ENCODE data around the gene PCDH17. TPM values are rescaled to one million over a fixed set of nuclear protein-coding genes. Genes with fewer than 3 reads are reported as not detected.

PCDH17 gene
- total and polyA plus RNA-seq, 2 donors (not counting 1 experiment from before 2014, with no cell fraction given), result 0.07 to 0.17 TPM

DNA sequence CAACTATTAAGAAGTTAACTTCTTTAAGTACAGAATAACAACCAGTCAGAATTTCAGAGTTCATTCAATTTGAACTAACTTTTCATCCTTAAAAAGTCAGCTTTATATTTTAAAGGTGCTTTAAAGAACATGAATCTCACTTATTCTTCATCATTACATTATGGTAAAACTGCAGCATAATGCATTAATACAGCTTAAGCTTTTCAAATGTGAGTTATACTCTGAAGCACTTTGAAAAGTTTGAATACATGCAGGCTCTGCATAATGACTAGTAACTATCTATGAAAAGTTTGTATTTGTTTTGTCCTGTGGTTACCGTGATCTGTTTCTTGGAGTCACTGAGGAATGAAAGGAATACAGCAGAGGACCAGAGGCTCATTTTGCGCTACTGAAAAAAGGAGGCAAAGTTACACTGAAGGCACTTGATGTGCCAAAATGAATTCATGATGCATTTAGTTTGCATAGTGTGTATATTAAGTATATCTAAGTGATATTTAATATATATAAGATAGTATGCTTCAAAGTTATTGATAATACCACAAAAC is 4.1 kb downstream of the PCDH17 start:
- Histone ChIP-seq H3K4me3 (replicated peaks in 1 of 4; ENCODE audit: control extremely low read depth in 1 of 4, insufficient read depth in 1 of 4, low read depth in 3 of 4, low read length in 4 of 4) (no peak overlapping the region), H3K4me2 (ENCODE audit: extremely low read depth, insufficient read depth, low read length) (no peak overlapping the region)
- TF ChIP-seq EZH2 (IDR thresholded peaks at IDR 0.05; ENCODE audit: low read length, missing control alignments), result no peak

DNA sequence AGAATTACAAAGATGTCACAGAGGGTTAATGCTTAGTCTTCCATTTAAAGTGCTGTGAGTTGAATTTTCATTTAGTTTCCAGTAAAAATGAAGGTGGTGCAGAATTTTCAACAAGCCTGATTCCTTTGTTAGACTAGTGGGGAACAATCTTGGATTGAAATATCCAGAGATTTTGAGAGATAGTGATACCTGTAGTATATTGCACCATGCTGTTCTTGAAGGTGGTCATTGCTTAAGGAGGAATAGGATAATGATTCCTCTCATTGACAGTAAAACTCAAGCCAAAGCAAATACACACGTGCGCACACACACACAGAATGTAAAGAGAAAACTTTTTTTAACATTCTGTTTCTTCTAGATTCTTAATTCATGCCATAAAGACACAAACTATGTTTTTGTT is 5.3 kb downstream of the PCDH17 start:
- no peaks in the 10 kb centered on the region for H3K9me3 ChIP-seq (ENCODE audit: control insufficient read depth, insufficient read depth, low read depth, low read length)
- peaks cover 2% of the 10 kb centered on the region for H3K27me3 ChIP-seq (ENCODE audit: control insufficient read depth, insufficient read depth, low read length)
- H3K79me2 ChIP-seq (ENCODE audit: control insufficient read depth, insufficient read depth, low read length), result no peaks in the 10 kb centered on the region
- no peak overlapping the region for H3K27ac ChIP-seq (ENCODE audit: insufficient read depth, low read length)
- H2AFZ ChIP-seq (ENCODE audit: low read length), result no peak overlapping the region
- no peak overlapping the region for H3K9ac ChIP-seq (ENCODE audit: insufficient read depth, low read length)
- TF ChIP-seq, protein P1, sequence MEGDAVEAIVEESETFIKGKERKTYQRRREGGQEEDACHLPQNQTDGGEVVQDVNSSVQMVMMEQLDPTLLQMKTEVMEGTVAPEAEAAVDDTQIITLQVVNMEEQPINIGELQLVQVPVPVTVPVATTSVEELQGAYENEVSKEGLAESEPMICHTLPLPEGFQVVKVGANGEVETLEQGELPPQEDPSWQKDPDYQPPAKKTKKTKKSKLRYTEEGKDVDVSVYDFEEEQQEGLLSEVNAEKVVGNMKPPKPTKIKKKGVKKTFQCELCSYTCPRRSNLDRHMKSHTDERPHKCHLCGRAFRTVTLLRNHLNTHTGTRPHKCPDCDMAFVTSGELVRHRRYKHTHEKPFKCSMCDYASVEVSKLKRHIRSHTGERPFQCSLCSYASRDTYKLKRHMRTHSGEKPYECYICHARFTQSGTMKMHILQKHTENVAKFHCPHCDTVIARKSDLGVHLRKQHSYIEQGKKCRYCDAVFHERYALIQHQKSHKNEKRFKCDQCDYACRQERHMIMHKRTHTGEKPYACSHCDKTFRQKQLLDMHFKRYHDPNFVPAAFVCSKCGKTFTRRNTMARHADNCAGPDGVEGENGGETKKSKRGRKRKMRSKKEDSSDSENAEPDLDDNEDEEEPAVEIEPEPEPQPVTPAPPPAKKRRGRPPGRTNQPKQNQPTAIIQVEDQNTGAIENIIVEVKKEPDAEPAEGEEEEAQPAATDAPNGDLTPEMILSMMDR (conservative IDR thresholded peaks at IDR 0.05 in 1 of 2, IDR thresholded peaks at IDR 0.05 in 1 of 2; ENCODE audit: low read depth in 1 of 2, low read length in 2 of 2), result no peak
- TF ChIP-seq EZH2 (IDR thresholded peaks at IDR 0.05; ENCODE audit: low read length, missing control alignments), result no peak
- no peaks in the 10 kb centered on the region for H4K20me1 ChIP-seq (ENCODE audit: control insufficient read depth, extremely low read depth, insufficient read depth, low read length)
- DNase-seq (ENCODE audit: low read depth in 2 of 2), result no peak
- H3K36me3 ChIP-seq (ENCODE audit: control insufficient read depth, insufficient read depth, low read length), result no peaks in the 10 kb centered on the region
- no peaks in the 10 kb centered on the region for H3K4me1 ChIP-seq (ENCODE audit: control insufficient read depth, extremely low read depth, insufficient read depth, low read length)
- H3K4me3 ChIP-seq (replicated peaks in 1 of 4; ENCODE audit: control extremely low read depth in 1 of 4, insufficient read depth in 1 of 4, low read depth in 3 of 4, low read length in 4 of 4), result no peak overlapping the region
- no peak overlapping the region for H3K4me2 ChIP-seq (ENCODE audit: extremely low read depth, insufficient read depth, low read length)

More for the DNA sequence above, 4.1 kb downstream of the PCDH17 start:
- Histone ChIP-seq H3K79me2 (ENCODE audit: control insufficient read depth, insufficient read depth, low read length) (no peaks in the 10 kb centered on the region), H4K20me1 (ENCODE audit: control insufficient read depth, extremely low read depth, insufficient read depth, low read length) (no peaks in the 10 kb centered on the region), H2AFZ (ENCODE audit: low read length) (no peak overlapping the region), H3K9ac (ENCODE audit: insufficient read depth, low read length) (no peak overlapping the region), H3K27me3 (ENCODE audit: control insufficient read depth, insufficient read depth, low read length) (peaks cover 5% of the 10 kb centered on the region), H3K4me1 (ENCODE audit: control insufficient read depth, extremely low read depth, insufficient read depth, low read length) (peaks cover under 1% of the 10 kb centered on the region), H3K36me3 (ENCODE audit: control insufficient read depth, insufficient read depth, low read length) (no peaks in the 10 kb centered on the region), H3K27ac (ENCODE audit: insufficient read depth, low read length) (no peak overlapping the region), H3K9me3 (ENCODE audit: control insufficient read depth, insufficient read depth, low read depth, low read length) (no peaks in the 10 kb centered on the region)
- DNase-seq (ENCODE audit: low read depth in 2 of 2), result peak in 1 of 2 donors; percentile 14

DNA sequence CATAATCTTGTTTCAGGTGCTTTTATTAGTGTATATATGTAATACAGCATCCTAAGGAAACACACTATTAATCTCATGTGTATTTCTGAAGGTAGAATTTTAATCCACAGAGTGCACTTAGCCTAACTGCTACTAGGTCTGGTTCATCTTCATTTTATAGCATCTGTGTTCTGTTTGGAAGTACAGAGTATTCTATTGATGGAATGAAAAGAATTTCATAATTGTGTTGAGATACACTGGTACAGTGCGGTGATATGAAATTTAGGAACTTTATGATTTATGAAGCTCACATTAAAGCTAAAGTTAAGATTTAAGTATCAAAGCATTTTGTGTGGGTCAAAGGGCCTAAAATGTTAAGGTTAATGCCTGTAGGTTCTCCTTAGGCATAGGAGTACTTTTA is 6.0 kb downstream of the PCDH17 start:
- Histone ChIP-seq H3K27me3 (ENCODE audit: control insufficient read depth, insufficient read depth, low read length) (peaks cover under 1% of the 10 kb centered on the region), H3K9ac (ENCODE audit: insufficient read depth, low read length) (no peak overlapping the region), H4K20me1 (ENCODE audit: control insufficient read depth, extremely low read depth, insufficient read depth, low read length) (no peaks in the 10 kb centered on the region), H3K4me1 (ENCODE audit: control insufficient read depth, extremely low read depth, insufficient read depth, low read length) (no peaks in the 10 kb centered on the region), H3K9me3 (ENCODE audit: control insufficient read depth, insufficient read depth, low read depth, low read length) (no peaks in the 10 kb centered on the region), H3K4me2 (ENCODE audit: extremely low read depth, insufficient read depth, low read length) (no peak overlapping the region), H3K27ac (ENCODE audit: insufficient read depth, low read length) (no peak overlapping the region), H3K79me2 (ENCODE audit: control insufficient read depth, insufficient read depth, low read length) (no peaks in the 10 kb centered on the region), H3K4me3 (replicated peaks in 1 of 4; ENCODE audit: control extremely low read depth in 1 of 4, insufficient read depth in 1 of 4, low read depth in 3 of 4, low read length in 4 of 4) (no peak overlapping the region), H2AFZ (ENCODE audit: low read length) (no peak overlapping the region), H3K36me3 (ENCODE audit: control insufficient read depth, insufficient read depth, low read length) (no peaks in the 10 kb centered on the region)
- TF ChIP-seq, protein P1 (conservative IDR thresholded peaks at IDR 0.05 in 1 of 2, IDR thresholded peaks at IDR 0.05 in 1 of 2; ENCODE audit: low read depth in 1 of 2, low read length in 2 of 2), result no peak
- no peak for TF ChIP-seq EZH2 (IDR thresholded peaks at IDR 0.05; ENCODE audit: low read length, missing control alignments)
- no peak for DNase-seq (ENCODE audit: low read depth in 2 of 2)
